Measurements from ENCODE around the gene ELL.

Gene ELL

GRCh38 chr19:18481505-18482222 lies 40.2 kb downstream of the ELL start:
- TF ChIP-seq, protein P1, sequence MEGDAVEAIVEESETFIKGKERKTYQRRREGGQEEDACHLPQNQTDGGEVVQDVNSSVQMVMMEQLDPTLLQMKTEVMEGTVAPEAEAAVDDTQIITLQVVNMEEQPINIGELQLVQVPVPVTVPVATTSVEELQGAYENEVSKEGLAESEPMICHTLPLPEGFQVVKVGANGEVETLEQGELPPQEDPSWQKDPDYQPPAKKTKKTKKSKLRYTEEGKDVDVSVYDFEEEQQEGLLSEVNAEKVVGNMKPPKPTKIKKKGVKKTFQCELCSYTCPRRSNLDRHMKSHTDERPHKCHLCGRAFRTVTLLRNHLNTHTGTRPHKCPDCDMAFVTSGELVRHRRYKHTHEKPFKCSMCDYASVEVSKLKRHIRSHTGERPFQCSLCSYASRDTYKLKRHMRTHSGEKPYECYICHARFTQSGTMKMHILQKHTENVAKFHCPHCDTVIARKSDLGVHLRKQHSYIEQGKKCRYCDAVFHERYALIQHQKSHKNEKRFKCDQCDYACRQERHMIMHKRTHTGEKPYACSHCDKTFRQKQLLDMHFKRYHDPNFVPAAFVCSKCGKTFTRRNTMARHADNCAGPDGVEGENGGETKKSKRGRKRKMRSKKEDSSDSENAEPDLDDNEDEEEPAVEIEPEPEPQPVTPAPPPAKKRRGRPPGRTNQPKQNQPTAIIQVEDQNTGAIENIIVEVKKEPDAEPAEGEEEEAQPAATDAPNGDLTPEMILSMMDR (IDR thresholded peaks at IDR 0.05; ENCODE audit: low read depth, low read length, missing control alignments) = no peak
- no peak overlapping the region for H3K4me3 ChIP-seq (replicated peaks; ENCODE audit: low read depth, low read length)
- DNase-seq (ENCODE audit: extremely low read depth, low read depth) = no peak

- no peak overlapping the region for H3K4me3 ChIP-seq (replicated peaks; ENCODE audit: low read depth, low read length)
- DNase-seq (ENCODE audit: extremely low read depth, low read depth) = no peak
- TF ChIP-seq, protein P1 (IDR thresholded peaks at IDR 0.05; ENCODE audit: low read depth, low read length, missing control alignments) = no peak
Measured at GRCh38 chr19:18480006-18480691, 41.7 kb downstream of the ELL start.

DNA sequence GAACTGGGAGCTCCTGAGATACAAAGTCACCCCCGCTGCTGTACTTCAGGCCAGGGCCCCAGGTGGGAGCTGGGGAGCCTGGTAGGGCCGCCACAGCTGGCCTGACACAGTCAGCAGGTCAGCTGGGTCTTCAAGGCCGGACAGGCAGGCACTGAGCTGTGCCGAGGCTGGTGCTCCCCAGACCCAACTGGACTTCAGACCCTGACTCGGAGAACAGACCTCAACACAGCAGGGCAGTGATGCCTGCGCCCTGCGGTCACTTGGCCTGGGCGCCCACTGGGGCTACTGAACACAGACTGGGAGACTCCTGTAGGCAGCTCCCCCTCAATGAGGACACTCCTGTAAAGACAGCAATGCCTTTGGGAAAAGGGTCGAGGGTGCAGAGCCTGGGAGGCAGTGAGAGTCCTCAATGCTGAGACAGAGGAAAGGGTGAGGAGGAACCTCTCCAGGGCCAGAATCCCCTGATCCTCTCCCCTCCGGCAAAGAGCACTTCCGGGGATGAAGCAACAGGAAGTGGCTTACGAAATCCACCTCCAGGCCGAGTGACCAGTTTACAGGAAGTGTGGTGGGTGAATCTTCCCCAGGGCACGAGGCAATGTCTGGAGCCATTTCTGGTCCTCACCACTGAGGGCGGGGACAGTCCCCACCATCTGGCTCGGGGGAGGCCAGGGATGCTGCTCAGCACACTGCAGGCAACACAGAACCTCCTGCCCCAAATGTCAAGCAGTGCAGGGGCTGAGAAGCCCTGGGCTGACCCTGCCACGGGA lies 43.1 kb downstream of the ELL start:
- peak; percentile 77 for DNase-seq (ENCODE audit: extremely low read depth, low read depth)
- no peak overlapping the region for H3K4me3 ChIP-seq (replicated peaks; ENCODE audit: low read depth, low read length)
- TF ChIP-seq, protein P1 (IDR thresholded peaks at IDR 0.05; ENCODE audit: low read depth, low read length, missing control alignments) = no peak

DNA sequence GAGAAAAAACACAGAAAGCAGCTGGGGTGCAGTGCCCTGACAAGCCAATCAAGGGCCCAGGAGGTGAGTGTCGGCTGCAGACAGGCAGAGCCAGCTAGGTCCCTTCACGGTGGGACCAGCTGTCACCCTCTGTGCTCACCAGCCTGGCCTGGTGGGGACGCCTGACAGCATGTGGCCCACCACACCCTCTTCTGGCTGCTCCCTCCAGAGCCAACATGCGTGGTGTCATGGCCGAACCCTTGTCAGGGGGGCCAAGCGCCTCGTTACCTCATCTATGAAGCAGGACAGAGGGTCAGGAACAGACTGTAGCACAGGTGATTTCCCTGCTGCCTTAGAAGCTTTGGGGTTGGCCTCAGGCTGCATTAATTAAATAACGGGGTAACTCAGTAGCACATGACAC lies 43.9 kb downstream of the ELL start:
- DNase-seq (ENCODE audit: extremely low read depth, low read depth) = no peak
- H3K4me3 ChIP-seq (replicated peaks; ENCODE audit: low read depth, low read length) = no peak overlapping the region
- TF ChIP-seq, protein P1 (IDR thresholded peaks at IDR 0.05; ENCODE audit: low read depth, low read length, missing control alignments) = no peak

DNA sequence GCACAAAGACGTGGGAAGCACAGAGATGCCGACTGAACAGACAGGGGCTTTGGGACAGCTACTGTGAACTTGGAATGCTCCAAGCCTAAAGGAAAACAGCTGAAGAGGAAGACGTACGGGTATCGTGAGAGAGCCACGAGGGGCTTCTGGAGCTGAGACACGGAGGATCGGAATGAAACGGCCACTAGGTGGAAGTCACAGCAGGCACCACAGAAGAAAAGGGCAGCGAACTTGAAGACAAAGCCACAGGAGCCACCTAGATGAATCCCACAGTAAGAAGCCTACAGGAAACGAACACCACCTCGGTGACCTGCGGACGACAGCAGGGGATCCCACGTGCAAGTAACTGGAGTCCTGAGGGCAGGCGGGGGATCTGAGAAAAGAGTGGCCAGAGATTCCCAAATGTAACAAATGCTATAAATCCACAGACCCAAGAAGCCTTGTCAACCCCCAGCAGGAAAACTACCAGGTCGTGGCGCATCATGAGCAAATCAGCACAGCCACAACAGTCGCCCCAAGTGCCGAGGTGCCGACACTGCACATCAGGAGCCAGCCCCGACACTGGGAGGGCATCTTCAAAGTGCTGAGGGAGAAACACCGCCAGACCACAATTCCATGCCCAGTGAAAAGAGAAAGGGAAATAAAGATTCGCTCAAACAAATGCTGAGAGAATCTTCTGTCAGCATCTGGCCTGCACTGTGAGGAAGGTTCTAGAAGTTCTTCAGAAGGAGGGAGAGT lies 44.7 kb downstream of the ELL start:
- H3K4me3 ChIP-seq (replicated peaks; ENCODE audit: low read depth, low read length) = no peak overlapping the region
- TF ChIP-seq, protein P1 (IDR thresholded peaks at IDR 0.05; ENCODE audit: low read depth, low read length, missing control alignments) = peak; percentile 36
- no peak for DNase-seq (ENCODE audit: extremely low read depth, low read depth)

DNA sequence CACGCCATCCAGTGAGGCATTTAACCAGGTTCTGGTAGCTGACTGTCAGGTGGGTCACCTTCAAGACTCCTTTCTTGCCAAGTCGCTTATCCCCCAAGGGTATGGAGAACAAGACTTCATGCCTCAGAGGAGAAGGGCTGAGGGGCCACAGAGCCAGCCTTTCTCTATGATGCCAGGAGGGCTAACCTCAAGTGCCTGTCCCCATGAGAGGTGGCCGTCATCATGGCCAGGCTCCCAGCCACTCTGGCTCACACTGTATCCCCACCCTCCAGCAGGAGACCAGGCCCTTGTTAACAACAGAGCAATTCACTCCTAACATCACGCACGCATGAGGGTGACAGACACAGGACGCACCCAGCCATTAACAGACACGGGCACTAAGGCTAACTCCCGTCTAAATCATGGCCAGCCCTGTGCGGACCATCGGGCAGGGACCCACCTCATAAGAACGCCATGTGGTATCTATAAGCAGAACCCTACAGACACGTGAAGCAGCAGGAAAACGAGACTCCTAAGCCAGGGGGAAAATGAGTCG lies 45.3 kb downstream of the ELL start:
- TF ChIP-seq, protein P1 (IDR thresholded peaks at IDR 0.05; ENCODE audit: low read depth, low read length, missing control alignments) = no peak
- DNase-seq (ENCODE audit: extremely low read depth, low read depth) = no peak
- no peak overlapping the region for H3K4me3 ChIP-seq (replicated peaks; ENCODE audit: low read depth, low read length)
